Measurements from ENCODE around the gene ZNF664. TPM values are rescaled to one million over a fixed set of nuclear protein-coding genes. Genes with fewer than 3 reads are reported as not detected.

Gene ZNF664
- total and polyA plus RNA-seq, 2 donors (not counting 1 experiment from before 2014, with no cell fraction given): 14.3 to 47.1 TPM

DNA sequence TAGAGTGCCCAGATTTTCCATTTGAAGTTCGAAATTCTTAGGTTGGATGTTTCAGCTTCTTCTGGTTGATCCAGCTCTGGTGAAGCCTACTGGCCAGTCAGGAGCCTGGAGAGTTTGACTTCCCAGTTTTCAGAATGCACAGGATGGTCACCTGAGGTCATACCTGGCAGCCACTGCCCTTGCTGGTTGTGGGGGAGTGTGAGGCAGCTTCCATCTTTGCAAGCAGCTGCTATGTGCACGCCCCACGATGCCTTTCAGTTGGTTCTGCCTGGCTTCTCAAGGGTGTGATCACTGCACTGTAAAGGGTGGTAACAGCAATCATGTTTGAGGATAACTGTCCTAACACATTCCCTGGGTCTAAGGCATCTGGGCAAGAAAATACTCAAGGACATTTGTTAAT, 15.8 kb upstream of the ZNF664 start:
- no peaks in the 10 kb centered on the region for H3K27me3 Mint-ChIP-seq
- no peaks in the 10 kb centered on the region for H4K20me1 ChIP-seq (ENCODE audit: control insufficient read depth, insufficient read depth, low read length, poor library complexity, severe bottlenecking)
- H3K4me1 Mint-ChIP-seq: no peaks in the 10 kb centered on the region
- H3K4me1 ChIP-seq (ENCODE audit: control insufficient read depth in 2 of 2, insufficient read depth in 2 of 2, low read length in 2 of 2): no peaks in the 10 kb centered on the region
- H3K36me3 ChIP-seq (replicated peaks in 1 of 2; ENCODE audit: control extremely low read depth in 1 of 2, control insufficient read depth in 1 of 2, extremely low read depth in 1 of 2, insufficient read depth in 2 of 2, low read length in 1 of 2): peaks cover 0 to 3% of the 10 kb centered on the region in 2 experiments
- POLR2A ChIA-PET: no interaction called here
- 35% methylated on average over 3 of the region's 3 CpGs for WGBS (ENCODE audit: insufficient coverage)
- no peak for DNase-seq
- H3K4me3 Mint-ChIP-seq: no peak overlapping the region
- TF ChIP-seq EZH2 (IDR thresholded peaks at IDR 0.05; ENCODE audit: borderline replicate concordance, insufficient read depth, low read depth, low read length, poor library complexity, severe bottlenecking): no peak
- TF ChIP-seq, protein P1, sequence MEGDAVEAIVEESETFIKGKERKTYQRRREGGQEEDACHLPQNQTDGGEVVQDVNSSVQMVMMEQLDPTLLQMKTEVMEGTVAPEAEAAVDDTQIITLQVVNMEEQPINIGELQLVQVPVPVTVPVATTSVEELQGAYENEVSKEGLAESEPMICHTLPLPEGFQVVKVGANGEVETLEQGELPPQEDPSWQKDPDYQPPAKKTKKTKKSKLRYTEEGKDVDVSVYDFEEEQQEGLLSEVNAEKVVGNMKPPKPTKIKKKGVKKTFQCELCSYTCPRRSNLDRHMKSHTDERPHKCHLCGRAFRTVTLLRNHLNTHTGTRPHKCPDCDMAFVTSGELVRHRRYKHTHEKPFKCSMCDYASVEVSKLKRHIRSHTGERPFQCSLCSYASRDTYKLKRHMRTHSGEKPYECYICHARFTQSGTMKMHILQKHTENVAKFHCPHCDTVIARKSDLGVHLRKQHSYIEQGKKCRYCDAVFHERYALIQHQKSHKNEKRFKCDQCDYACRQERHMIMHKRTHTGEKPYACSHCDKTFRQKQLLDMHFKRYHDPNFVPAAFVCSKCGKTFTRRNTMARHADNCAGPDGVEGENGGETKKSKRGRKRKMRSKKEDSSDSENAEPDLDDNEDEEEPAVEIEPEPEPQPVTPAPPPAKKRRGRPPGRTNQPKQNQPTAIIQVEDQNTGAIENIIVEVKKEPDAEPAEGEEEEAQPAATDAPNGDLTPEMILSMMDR (IDR thresholded peaks at IDR 0.05): no peak
- no peak for ATAC-seq (ENCODE audit: low read depth)
- H3K79me2 ChIP-seq (ENCODE audit: control insufficient read depth, insufficient read depth, low read length): peaks cover 5% of the 10 kb centered on the region
- no peak overlapping the region for H2AFZ ChIP-seq (ENCODE audit: insufficient read depth, low read depth, low read length, poor library complexity, severe bottlenecking)
- CTCF ChIA-PET: interaction anchor here (0.7 kb wide), 1 partner anchor 52 kb away, joined by 3 read pairs; no protein-coding TSS in a partner anchor
- H3K4me3 ChIP-seq (ENCODE audit: control extremely low read depth in 1 of 5, extremely low read depth in 1 of 5, insufficient read depth in 1 of 5, low read depth in 2 of 5, low read length in 4 of 5): no peak overlapping the region
- H3K27me3 ChIP-seq (replicated peaks in 1 of 4; ENCODE audit: control extremely low read depth in 1 of 4, control insufficient read depth in 3 of 4, insufficient read depth in 4 of 4, low read length in 3 of 4): no peaks in the 10 kb centered on the region
- no peak overlapping the region for H3K9ac ChIP-seq (ENCODE audit: low read length)
- no peak overlapping the region for H3K27ac ChIP-seq (ENCODE audit: low read length in 2 of 2)
- no peaks in the 10 kb centered on the region for H3K9me3 ChIP-seq (ENCODE audit: control extremely low read depth in 1 of 3, control insufficient read depth in 2 of 3, insufficient read depth in 1 of 3, low read length in 2 of 3)
- no peak overlapping the region for H3K4me2 ChIP-seq (replicated peaks; ENCODE audit: low read depth, low read length, poor library complexity, severe bottlenecking)
- H3K9me3 Mint-ChIP-seq (ENCODE audit: insufficient read depth): no peaks in the 10 kb centered on the region
- intact Hi-C loops (cut with micrococcal nuclease): no loop called here
- H3K27ac Mint-ChIP-seq: no peak overlapping the region

DNA sequence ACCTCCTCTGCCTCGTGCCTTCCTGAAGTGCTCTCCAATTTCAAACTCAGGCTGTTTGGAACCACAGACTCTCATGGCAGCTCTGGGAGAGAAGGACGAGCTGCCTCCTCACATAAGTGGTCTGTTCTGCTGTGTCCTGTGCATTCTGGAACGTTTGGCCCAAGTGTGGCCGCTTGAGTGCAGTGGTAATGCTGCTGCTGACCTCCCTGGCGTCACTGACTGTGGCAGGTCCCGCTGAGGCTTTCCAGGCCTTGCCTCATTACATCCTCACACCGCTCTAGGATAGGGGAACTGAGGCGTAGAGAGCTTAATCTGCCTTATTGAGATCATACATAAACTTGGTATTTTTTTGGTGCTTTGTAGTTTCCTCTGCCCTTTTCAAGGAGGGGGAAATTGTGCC, 14.6 kb upstream of the ZNF664 start:
- POLR2A ChIA-PET: no interaction called here
- Histone ChIP-seq H3K9ac (ENCODE audit: low read length) (no peak overlapping the region), H3K4me1 (ENCODE audit: control insufficient read depth in 2 of 2, insufficient read depth in 2 of 2, low read length in 2 of 2) (no peaks in the 10 kb centered on the region), H4K20me1 (ENCODE audit: control insufficient read depth, insufficient read depth, low read length, poor library complexity, severe bottlenecking) (no peaks in the 10 kb centered on the region), H3K36me3 (replicated peaks in 1 of 2; ENCODE audit: control extremely low read depth in 1 of 2, control insufficient read depth in 1 of 2, extremely low read depth in 1 of 2, insufficient read depth in 2 of 2, low read length in 1 of 2) (peaks cover 0 to 3% of the 10 kb centered on the region in 2 experiments), H3K4me2 (replicated peaks; ENCODE audit: low read depth, low read length, poor library complexity, severe bottlenecking) (no peak overlapping the region), H3K27me3 (replicated peaks in 1 of 4; ENCODE audit: control extremely low read depth in 1 of 4, control insufficient read depth in 3 of 4, insufficient read depth in 4 of 4, low read length in 3 of 4) (no peaks in the 10 kb centered on the region), H3K4me3 (ENCODE audit: control extremely low read depth in 1 of 5, extremely low read depth in 1 of 5, insufficient read depth in 1 of 5, low read depth in 2 of 5, low read length in 4 of 5) (no peak overlapping the region), H3K79me2 (ENCODE audit: control insufficient read depth, insufficient read depth, low read length) (peaks cover 5% of the 10 kb centered on the region), H3K27ac (ENCODE audit: low read length in 2 of 2) (no peak overlapping the region), H3K9me3 (ENCODE audit: control extremely low read depth in 1 of 3, control insufficient read depth in 2 of 3, insufficient read depth in 1 of 3, low read length in 2 of 3) (no peaks in the 10 kb centered on the region), H2AFZ (ENCODE audit: insufficient read depth, low read depth, low read length, poor library complexity, severe bottlenecking) (no peak overlapping the region)
- TF ChIP-seq, protein P1 (IDR thresholded peaks at IDR 0.05): no peak
- TF ChIP-seq EZH2 (IDR thresholded peaks at IDR 0.05; ENCODE audit: borderline replicate concordance, insufficient read depth, low read depth, low read length, poor library complexity, severe bottlenecking): no peak
- intact Hi-C loops (cut with micrococcal nuclease): no loop called here
- no peak for DNase-seq
- H3K4me1 Mint-ChIP-seq: no peaks in the 10 kb centered on the region
- H3K27me3 Mint-ChIP-seq: no peaks in the 10 kb centered on the region
- CTCF ChIA-PET: interaction anchor here (0.6 kb wide), 1 partner anchor 1622 kb away, joined by 3 read pairs; no protein-coding TSS in a partner anchor
- H3K9me3 Mint-ChIP-seq (ENCODE audit: insufficient read depth): no peaks in the 10 kb centered on the region
- ATAC-seq (ENCODE audit: low read depth): no peak
- H3K27ac Mint-ChIP-seq: no peak overlapping the region
- 98% methylated on average over 5 of the region's 8 CpGs for WGBS (ENCODE audit: insufficient coverage)
- H3K4me3 Mint-ChIP-seq: no peak overlapping the region
